SU-DHL-6 (cell line): Measurements from ENCODE around the gene TRIM66.

Experiments used
- CTCF ChIP-seq: fragments of 200-600 bp; sonication (generic); IDR thresholded peaks from one replicate; pipeline ENCODE4 v1.5.1; 2017; ENCODE audit warnings: antibody characterized with exemption, mild to moderate bottlenecking, low read length, moderate library complexity; ENCODE audit not compliant: insufficient read depth, poor library complexity, severe bottlenecking
- EZH2phosphoT487 ChIP-seq: fragments of 200-600 bp; sonication (generic), shearing (Covaris generic); conservative IDR thresholded peaks from 2 replicates; pipeline ENCODE4 v1.6.1; 2018; ENCODE audit warnings: mild to moderate bottlenecking, antibody characterized with exemption, low read length, moderate library complexity, mixed read lengths

DNA sequence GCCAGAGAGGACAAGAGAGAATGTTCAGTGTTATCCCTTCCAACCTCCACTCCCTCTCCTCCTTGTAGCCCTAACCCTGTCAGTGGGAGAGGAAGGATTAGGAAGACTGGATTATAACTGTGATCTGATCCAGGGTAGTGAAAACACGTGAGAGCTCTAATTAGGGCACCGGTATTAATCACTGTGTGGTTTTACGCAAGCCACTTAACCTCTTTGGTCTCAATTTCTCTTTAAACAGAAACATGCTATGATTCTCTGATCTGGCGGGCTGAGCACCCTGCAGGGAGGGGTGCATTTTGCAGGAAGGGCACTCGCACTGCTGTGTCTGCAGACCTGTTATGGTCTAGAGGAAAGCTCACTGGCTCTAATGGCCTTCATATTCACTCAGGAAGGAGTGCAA, 11.7 kb upstream of the TRIM66 start:
- TF ChIP-seq CTCF (no peak), EZH2phosphoT487 (no peak)
